Suprapubic skin (tissue), 4 donors: ENCODE results near the gene NSF. TPM values are rescaled to one million over a fixed set of nuclear protein-coding genes. Genes with fewer than 3 reads are reported as not detected.

Source experiments
- DNase-seq, 2 donors: peaks; one replicate each; pipeline ENCODE4 v3.0.0-alpha.2; 2019; ENCODE audit warnings: low spot score in 2 of 2
- H3K27ac ChIP-seq: fragments of 200-600 bp; sonication (generic); one replicate; pipeline ENCODE4 v1.5.1; 2019
- H3K27me3 ChIP-seq: fragments of 200-600 bp; sonication (generic); one replicate; pipeline ENCODE4 v1.5.1; 2019
- H3K36me3 ChIP-seq: fragments of 200-600 bp; sonication (generic); one replicate; pipeline ENCODE4 v1.5.1; 2019
- H3K4me1 ChIP-seq: fragments of 200-600 bp; sonication (generic); one replicate; pipeline ENCODE4 v1.5.1; 2019
- H3K4me3 ChIP-seq: fragments of 200-600 bp; sonication (generic); one replicate; pipeline ENCODE4 v1.5.1; 2019; ENCODE audit warnings: mild to moderate bottlenecking
- H3K9me3 ChIP-seq: fragments of 200-600 bp; sonication (generic); one replicate; pipeline ENCODE4 v1.5.1; 2019
- EP300 ChIP-seq: sonication (generic); formaldehyde crosslinking; IDR thresholded peaks from one replicate; pipeline ENCODE4 v1.6.1; 2017; ENCODE audit warnings: antibody characterized with exemption
- POLR2A ChIP-seq, 2 donors: fragments of 450-650 bp; IDR thresholded peaks; one replicate each; pipeline ENCODE4 v1.6.1; 2017; ENCODE audit warnings: antibody characterized with exemption in 2 of 2, mild to moderate bottlenecking in 2 of 2, moderate library complexity in 2 of 2
- POLR2AphosphoS5 ChIP-seq, 3 donors: sonication (generic); formaldehyde crosslinking; IDR thresholded peaks; one replicate each; pipeline ENCODE4 v1.6.1; 2017; ENCODE audit warnings: antibody characterized with exemption in 3 of 3
- WGBS: methylation state at CpG from one replicate; pipeline ENCODE4 v1.1.5; 2018; 5-methylcytosine and 5-hydroxymethylcytosine counted together
- total RNA-seq, 4 donors: library from RNA; depleted of rRNA; stranded (reverse); fragments of >200 nt; gene quantifications; one replicate each; pipeline ENCODE4 v1.1.0, GENCODE V29; 2016
- TF ChIP-seq, protein P1 (sequence below), 2 donors: fragments of 200-600 bp in 1 of 2; fragments of 450-650 bp in 1 of 2; sonication (generic) in 1 of 2; IDR thresholded peaks; one replicate each; pipeline ENCODE4 v1.5.1; 2016 to 2019; ENCODE audit warnings: antibody characterized with exemption in 2 of 2, mild to moderate bottlenecking in 1 of 2, moderate library complexity in 1 of 2

The NSF gene
- total RNA-seq, 4 donors from 2014 or later: 20.3 to 41.9 (median 29.0) TPM

DNA sequence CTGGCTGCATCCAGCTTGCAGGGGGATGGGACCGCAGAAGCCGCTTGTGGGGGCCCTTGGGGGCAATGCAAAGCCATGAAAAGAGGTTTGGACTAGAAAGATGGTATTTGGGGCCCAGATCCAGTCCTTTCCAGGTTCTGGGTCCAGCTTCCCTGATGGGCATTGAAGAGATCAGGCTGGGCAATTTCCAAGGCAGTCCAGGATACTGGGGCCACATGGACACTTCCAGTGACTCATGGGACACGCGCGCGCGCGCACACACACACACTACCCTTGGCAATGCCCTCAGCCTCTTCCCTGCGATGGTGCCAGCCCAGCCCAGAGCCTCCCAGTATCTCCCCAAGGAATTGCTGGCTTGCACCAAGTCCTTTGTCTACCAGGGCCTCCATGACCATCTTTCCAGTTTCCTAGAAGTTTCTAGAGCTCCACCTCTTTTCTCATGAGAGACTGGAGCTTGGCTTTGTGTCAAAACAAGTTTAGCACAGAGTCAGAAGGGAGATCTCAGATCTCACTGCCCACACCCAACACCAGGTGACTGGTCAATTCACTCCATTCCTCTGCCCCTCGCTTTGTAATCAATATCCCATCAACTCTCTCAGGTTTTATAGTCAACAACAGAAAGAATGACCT, 183.8 kb downstream of the NSF start:
- H3K27ac ChIP-seq: no peak overlapping the region
- H3K9me3 ChIP-seq: no peaks in the 10 kb centered on the region
- H3K4me1 ChIP-seq: peaks cover 28% of the 10 kb centered on the region
- TF ChIP-seq POLR2A (IDR thresholded peaks at IDR 0.05) (no peak), POLR2AphosphoS5 (IDR thresholded peaks at IDR 0.05) (no peak), EP300 (no peak)
- TF ChIP-seq, protein P1, sequence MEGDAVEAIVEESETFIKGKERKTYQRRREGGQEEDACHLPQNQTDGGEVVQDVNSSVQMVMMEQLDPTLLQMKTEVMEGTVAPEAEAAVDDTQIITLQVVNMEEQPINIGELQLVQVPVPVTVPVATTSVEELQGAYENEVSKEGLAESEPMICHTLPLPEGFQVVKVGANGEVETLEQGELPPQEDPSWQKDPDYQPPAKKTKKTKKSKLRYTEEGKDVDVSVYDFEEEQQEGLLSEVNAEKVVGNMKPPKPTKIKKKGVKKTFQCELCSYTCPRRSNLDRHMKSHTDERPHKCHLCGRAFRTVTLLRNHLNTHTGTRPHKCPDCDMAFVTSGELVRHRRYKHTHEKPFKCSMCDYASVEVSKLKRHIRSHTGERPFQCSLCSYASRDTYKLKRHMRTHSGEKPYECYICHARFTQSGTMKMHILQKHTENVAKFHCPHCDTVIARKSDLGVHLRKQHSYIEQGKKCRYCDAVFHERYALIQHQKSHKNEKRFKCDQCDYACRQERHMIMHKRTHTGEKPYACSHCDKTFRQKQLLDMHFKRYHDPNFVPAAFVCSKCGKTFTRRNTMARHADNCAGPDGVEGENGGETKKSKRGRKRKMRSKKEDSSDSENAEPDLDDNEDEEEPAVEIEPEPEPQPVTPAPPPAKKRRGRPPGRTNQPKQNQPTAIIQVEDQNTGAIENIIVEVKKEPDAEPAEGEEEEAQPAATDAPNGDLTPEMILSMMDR (IDR thresholded peaks at IDR 0.05): no peak
- no peaks in the 10 kb centered on the region for H3K27me3 ChIP-seq
- WGBS: 82% methylated on average over 10 of the region's 10 CpGs
- peak in 1 of 2 donors; percentile 42 for DNase-seq
- H3K36me3 ChIP-seq: no peaks in the 10 kb centered on the region
- H3K4me3 ChIP-seq: no peak overlapping the region

DNA sequence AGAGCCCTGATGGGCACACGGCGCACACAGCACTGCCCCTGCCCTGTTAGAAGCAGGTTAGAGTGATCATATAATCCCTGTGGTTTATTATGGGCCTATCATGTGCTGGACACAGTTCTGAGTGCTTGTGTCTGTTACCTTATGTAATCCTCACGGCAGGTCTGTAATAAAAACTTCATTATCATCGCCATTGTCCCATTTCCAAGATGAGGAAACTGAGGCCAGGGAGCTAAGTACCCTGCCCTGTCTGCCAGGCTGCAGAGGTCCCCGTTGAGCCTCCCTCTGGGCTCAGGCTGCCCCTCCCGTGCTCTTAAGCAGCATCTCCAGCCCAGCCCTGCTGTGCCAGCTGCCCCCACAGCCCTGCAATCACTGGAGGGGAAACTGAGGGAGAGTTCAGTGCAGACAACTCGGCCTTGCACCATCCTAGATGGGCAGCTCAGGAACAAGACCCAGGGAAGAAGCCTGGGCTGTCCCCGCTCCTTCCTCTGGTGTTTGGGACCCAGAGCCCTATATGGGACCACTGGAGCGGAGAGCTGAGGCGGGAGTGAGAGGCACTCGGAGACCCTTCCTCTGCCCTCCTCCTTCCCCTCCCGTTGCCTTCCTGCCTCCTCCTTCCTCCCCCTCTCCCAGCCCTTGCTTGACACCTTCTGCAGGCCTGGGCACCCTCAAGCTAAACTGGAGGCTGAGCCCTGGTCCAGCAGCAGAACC, 186.0 kb downstream of the NSF start:
- no peak overlapping the region for H3K4me3 ChIP-seq
- DNase-seq: no peak
- H3K4me1 ChIP-seq: peaks cover 12% of the 10 kb centered on the region
- no peaks in the 10 kb centered on the region for H3K9me3 ChIP-seq
- peaks cover 2% of the 10 kb centered on the region for H3K27me3 ChIP-seq
- no peak overlapping the region for H3K27ac ChIP-seq
- no peaks in the 10 kb centered on the region for H3K36me3 ChIP-seq
- TF ChIP-seq EP300: no peak
- no peak for TF ChIP-seq POLR2A (IDR thresholded peaks at IDR 0.05)
- TF ChIP-seq, protein P1 (IDR thresholded peaks at IDR 0.05): no peak
- TF ChIP-seq POLR2AphosphoS5 (IDR thresholded peaks at IDR 0.05): no peak
- WGBS: 93% methylated on average over 10 of the region's 12 CpGs

DNA sequence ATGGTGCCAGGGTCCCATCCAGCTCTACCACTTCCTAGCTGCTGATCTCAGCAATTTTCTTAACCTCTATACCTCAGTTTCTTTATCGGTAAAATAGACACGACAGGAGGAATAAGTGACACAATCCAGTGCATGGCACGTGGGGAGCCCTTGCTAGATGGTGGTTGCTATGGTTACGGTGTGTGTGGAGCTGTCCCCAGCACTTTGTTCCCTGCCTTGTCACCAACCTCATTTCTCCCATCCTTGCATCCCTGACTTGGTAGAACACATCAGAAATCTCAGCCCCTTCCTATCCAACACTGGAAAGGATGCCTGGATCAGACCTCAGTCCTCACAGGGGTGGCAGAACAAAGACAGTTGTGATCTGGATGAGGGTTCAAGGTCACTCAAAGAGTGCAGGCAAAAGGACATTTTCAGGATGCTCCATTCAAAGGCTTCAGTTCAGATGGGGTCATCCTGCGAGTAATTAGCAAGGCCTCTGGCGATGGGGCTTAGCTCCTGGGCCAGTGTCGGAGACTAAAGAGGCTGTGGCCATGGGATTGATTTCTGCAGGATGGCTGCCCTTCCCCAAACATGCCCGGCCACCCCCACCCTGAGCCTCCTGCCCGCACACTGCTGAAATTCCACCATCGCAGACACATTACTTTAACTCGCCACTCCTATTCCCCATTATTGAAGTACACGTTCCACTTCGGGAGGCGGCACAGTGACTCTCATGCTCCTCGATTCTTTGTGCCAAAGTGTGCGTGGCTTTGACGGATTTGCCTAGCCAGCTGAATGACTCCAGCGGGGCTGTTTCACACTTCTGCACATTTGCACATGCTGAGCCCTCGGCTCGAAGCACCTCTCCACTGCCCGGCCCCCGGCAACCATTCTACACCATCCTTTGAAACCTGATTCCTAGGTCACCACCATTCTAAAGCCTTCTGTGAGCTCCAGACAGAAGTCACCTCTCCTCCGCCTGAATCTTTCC, 187.8 kb downstream of the NSF start:
- 65% methylated on average over 23 of the region's 23 CpGs for WGBS
- Histone ChIP-seq H3K4me1 (peaks cover 6% of the 10 kb centered on the region), H3K36me3 (no peaks in the 10 kb centered on the region), H3K9me3 (no peaks in the 10 kb centered on the region), H3K27me3 (peaks cover 2% of the 10 kb centered on the region), H3K27ac (no peak overlapping the region), H3K4me3 (no peak overlapping the region)
- DNase-seq: no peak
- TF ChIP-seq, protein P1 (IDR thresholded peaks at IDR 0.05): no peak
- TF ChIP-seq POLR2A (IDR thresholded peaks at IDR 0.05): no peak
- no peak for TF ChIP-seq EP300
- TF ChIP-seq POLR2AphosphoS5 (IDR thresholded peaks at IDR 0.05): no peak

GRCh38 chr17:46780003-46780373, 189.5 kb downstream of the NSF start:
- Histone ChIP-seq H3K9me3 (no peaks in the 10 kb centered on the region), H3K27me3 (peaks cover 2% of the 10 kb centered on the region), H3K4me3 (no peak overlapping the region), H3K36me3 (no peaks in the 10 kb centered on the region), H3K4me1 (no peaks in the 10 kb centered on the region), H3K27ac (no peak overlapping the region)
- DNase-seq: no peak
- WGBS: 100% methylated on average over 3 of the region's 5 CpGs
- TF ChIP-seq EP300 (no peak), POLR2AphosphoS5 (IDR thresholded peaks at IDR 0.05) (no peak), POLR2A (IDR thresholded peaks at IDR 0.05) (no peak)
- TF ChIP-seq, protein P1 (IDR thresholded peaks at IDR 0.05): no peak
